Measurements from ENCODE around the gene HEPHL1. TPM values are rescaled to one million over a fixed set of nuclear protein-coding genes. Genes with fewer than 3 reads are reported as not detected.

HEPHL1 gene
- total RNA-seq, 4 donors from 2014 or later, result not detected

DNA sequence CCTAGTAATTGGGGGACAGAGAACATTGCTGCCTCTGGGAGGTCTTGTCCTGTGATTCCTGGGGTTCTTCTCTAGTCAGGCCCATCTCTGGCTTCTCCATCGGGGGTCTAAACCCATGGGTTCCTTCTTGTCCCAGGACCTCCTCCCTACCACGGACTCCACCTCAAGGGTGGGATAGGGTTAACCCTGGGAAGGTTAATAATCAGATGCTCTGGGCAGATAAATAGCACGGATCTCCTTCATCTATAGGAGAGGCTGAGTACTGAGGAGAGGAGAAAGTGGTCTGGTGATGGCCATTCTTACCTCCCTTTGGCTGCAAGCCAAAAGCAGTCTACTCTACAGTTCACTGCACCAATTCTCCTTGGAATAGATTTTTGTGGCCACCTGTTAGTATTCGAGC lies 10.5 kb downstream of the HEPHL1 start:
- no peak for ATAC-seq (ENCODE audit: low FRiP score)
- TF ChIP-seq, protein P1, sequence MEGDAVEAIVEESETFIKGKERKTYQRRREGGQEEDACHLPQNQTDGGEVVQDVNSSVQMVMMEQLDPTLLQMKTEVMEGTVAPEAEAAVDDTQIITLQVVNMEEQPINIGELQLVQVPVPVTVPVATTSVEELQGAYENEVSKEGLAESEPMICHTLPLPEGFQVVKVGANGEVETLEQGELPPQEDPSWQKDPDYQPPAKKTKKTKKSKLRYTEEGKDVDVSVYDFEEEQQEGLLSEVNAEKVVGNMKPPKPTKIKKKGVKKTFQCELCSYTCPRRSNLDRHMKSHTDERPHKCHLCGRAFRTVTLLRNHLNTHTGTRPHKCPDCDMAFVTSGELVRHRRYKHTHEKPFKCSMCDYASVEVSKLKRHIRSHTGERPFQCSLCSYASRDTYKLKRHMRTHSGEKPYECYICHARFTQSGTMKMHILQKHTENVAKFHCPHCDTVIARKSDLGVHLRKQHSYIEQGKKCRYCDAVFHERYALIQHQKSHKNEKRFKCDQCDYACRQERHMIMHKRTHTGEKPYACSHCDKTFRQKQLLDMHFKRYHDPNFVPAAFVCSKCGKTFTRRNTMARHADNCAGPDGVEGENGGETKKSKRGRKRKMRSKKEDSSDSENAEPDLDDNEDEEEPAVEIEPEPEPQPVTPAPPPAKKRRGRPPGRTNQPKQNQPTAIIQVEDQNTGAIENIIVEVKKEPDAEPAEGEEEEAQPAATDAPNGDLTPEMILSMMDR (IDR thresholded peaks at IDR 0.05), result no peak
- no peak for DNase-seq (ENCODE audit: low spot score)

DNA sequence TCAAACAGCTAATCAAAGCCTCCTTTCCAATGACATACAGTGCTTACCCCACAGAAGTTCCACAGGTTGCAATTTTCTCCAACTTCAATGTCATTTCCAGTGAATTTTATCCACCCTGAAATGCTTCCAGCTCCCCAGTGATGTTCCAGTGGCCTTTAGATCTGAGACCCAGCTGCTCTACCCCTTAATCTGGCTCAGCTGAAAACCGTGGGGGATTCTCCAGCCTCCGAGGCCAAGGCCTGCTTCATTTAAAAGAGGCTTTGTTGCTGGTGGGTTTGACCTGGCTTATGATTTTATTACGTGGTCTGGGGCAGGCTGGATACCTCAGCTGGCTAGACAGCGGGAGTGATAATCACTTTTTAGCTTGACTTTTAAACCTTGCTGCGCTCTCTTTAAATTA lies 10.9 kb downstream of the HEPHL1 start:
- TF ChIP-seq, protein P1 (IDR thresholded peaks at IDR 0.05), result no peak
- ATAC-seq (ENCODE audit: low FRiP score) (no peak), DNase-seq (ENCODE audit: low spot score) (no peak)

- ATAC-seq (ENCODE audit: low FRiP score), result no peak
- TF ChIP-seq, protein P1 (IDR thresholded peaks at IDR 0.05), result no peak
- no peak for DNase-seq (ENCODE audit: low spot score)
These were observed 11.6 kb downstream of the HEPHL1 start for GRCh38 chr11:94032725-94033124.

GRCh38 chr11:94034207-94034606 lies 13.1 kb downstream of the HEPHL1 start:
- no peak for DNase-seq (ENCODE audit: low spot score)
- no peak for ATAC-seq (ENCODE audit: low FRiP score)
- TF ChIP-seq, protein P1 (IDR thresholded peaks at IDR 0.05), result no peak

GRCh38 chr11:94036096-94036495 lies 14.9 kb downstream of the HEPHL1 start:
- ATAC-seq (ENCODE audit: low FRiP score) (no peak), DNase-seq (ENCODE audit: low spot score) (no peak)
- TF ChIP-seq, protein P1 (IDR thresholded peaks at IDR 0.05), result no peak

- DNase-seq (ENCODE audit: low spot score) (no peak), ATAC-seq (ENCODE audit: low FRiP score) (no peak)
- TF ChIP-seq, protein P1 (IDR thresholded peaks at IDR 0.05), result no peak
These were observed 22.1 kb downstream of the HEPHL1 start for GRCh38 chr11:94043241-94043640.

GRCh38 chr11:94046796-94047195 lies 25.6 kb downstream of the HEPHL1 start:
- TF ChIP-seq, protein P1 (IDR thresholded peaks at IDR 0.05), result no peak
- DNase-seq (ENCODE audit: low spot score) (no peak), ATAC-seq (ENCODE audit: low FRiP score) (no peak)

All from omental fat pad (tissue), 4 donors.